Neural cell (in vitro differentiated cells): ENCODE measurements around the gene APOBEC2. TPM values are rescaled to one million over a fixed set of nuclear protein-coding genes. Genes with fewer than 3 reads are reported as not detected.

ENCODE experiments used
- H2AFZ ChIP-seq: fragments of 200-600, 300-800 bp; sonication (generic), shearing (Covaris generic); 2 replicates; pipeline ENCODE4 v1.6.0; 2014; ENCODE audit warnings: low read depth, mild to moderate bottlenecking, antibody characterized with exemption, low read length, moderate library complexity
- H3F3A ChIP-seq: fragments of 200-600 bp; shearing (Covaris generic); 2 replicates; pipeline ENCODE4 v1.6.1; 2016; ENCODE audit warnings: mild to moderate bottlenecking, moderate library complexity, mixed read lengths, antibody characterized with exemption, low read length; ENCODE audit not compliant: insufficient read depth, poor library complexity, severe bottlenecking
- H3K27ac ChIP-seq: fragments of 200-600, 300-800 bp; sonication (generic), shearing (Covaris generic); 2 replicates; pipeline ENCODE4 v1.5.1; 2014; ENCODE audit warnings: mild to moderate bottlenecking, low read length, moderate library complexity
- H3K27me3 ChIP-seq: fragments of 300-800, 200-600 bp; sonication (generic), shearing (Covaris generic); 2 replicates; pipeline ENCODE4 v1.6.0; 2014; ENCODE audit warnings: mild to moderate bottlenecking, low read depth, low read length, moderate library complexity; ENCODE audit not compliant: insufficient read depth
- H3K36me3 ChIP-seq: fragments of 300-800, 200-600 bp; sonication (generic), shearing (Covaris generic); 2 replicates; pipeline ENCODE4 v1.5.1; 2014; ENCODE audit warnings: mild to moderate bottlenecking, antibody characterized with exemption, low read length, moderate library complexity; ENCODE audit not compliant: insufficient read depth
- H3K4me2 ChIP-seq: fragments of 300-800, 200-600 bp; sonication (generic), shearing (Covaris generic); 2 replicates; pipeline ENCODE4 v1.6.0; 2014; ENCODE audit warnings: mild to moderate bottlenecking, low read length
- H3K4me3 ChIP-seq: fragments of 300-800, 200-600 bp; sonication (generic), shearing (Covaris generic); 2 replicates; pipeline ENCODE4 v1.5.1; 2014; ENCODE audit warnings: mild to moderate bottlenecking, low read length, moderate library complexity
- H3K79me2 ChIP-seq: fragments of 200-600 bp; shearing (Covaris generic); replicated peaks from 2 replicates; pipeline ENCODE4 v1.6.0; 2014; ENCODE audit warnings: mild to moderate bottlenecking, low read length, moderate library complexity; ENCODE audit not compliant: insufficient read depth
- H3K9ac ChIP-seq: fragments of 300-800, 200-600 bp; sonication (generic), shearing (Covaris generic); 2 replicates; pipeline ENCODE4 v1.6.1; 2016; ENCODE audit warnings: mild to moderate bottlenecking, low read length, mixed read lengths
- H3K9me2 ChIP-seq: fragments of 200-600 bp; shearing (Covaris generic); 2 replicates; pipeline ENCODE4 v1.6.1; 2016; ENCODE audit warnings: mild to moderate bottlenecking, low read length, mixed read lengths; ENCODE audit not compliant: insufficient read depth
- H3K9me3 ChIP-seq: fragments of 200-600, 300-800 bp; sonication (generic), shearing (Covaris generic); 2 replicates; pipeline ENCODE4 v1.6.1; 2016; ENCODE audit warnings: mild to moderate bottlenecking, mixed run types, low read length, moderate library complexity, mixed read lengths
- H4K20me1 ChIP-seq: fragments of 200-600 bp; shearing (Covaris generic); 2 replicates; pipeline ENCODE4 v1.6.1; 2016; ENCODE audit warnings: mild to moderate bottlenecking, mixed run types; ENCODE audit not compliant: insufficient read depth
- CTCF ChIP-seq: fragments of 450-650 bp; IDR thresholded peaks from 2 replicates; pipeline ENCODE4 v1.5.1; 2014; ENCODE audit warnings: antibody characterized with exemption, mild to moderate bottlenecking, moderate library complexity; ENCODE audit not compliant: poor library complexity, severe bottlenecking
- EP300 ChIP-seq: fragments of 450-650 bp; conservative IDR thresholded peaks from 2 replicates; pipeline ENCODE4 v1.6.1; 2014; ENCODE audit warnings: antibody characterized with exemption, mild to moderate bottlenecking, moderate library complexity; ENCODE audit not compliant: poor library complexity, severe bottlenecking
- EZH2 ChIP-seq: fragments of 200-600, 300-800 bp; shearing (Covaris generic), sonication (generic); IDR thresholded peaks from 2 replicates; pipeline ENCODE4 v1.6.1; 2014; ENCODE audit warnings: antibody characterized with exemption, low read length, borderline replicate concordance, mild to moderate bottlenecking; ENCODE audit not compliant: insufficient read depth, poor library complexity, severe bottlenecking
- MXI1 ChIP-seq: fragments of 450-650 bp; conservative IDR thresholded peaks from 2 replicates; pipeline ENCODE4 v1.6.1; 2014; ENCODE audit warnings: antibody characterized with exemption, mild to moderate bottlenecking; ENCODE audit not compliant: poor library complexity, severe bottlenecking
- POLR2AphosphoS5 ChIP-seq: IDR thresholded peaks from 2 replicates; pipeline ENCODE4 v1.6.1; 2012
- RAD21 ChIP-seq: fragments of 450-650 bp; conservative IDR thresholded peaks from 2 replicates; pipeline ENCODE4 v1.6.1; 2014; ENCODE audit warnings: antibody characterized with exemption, mild to moderate bottlenecking, moderate library complexity
- REST ChIP-seq: IDR thresholded peaks from 2 replicates; pipeline ENCODE4 v1.6.1; 2012; ENCODE audit warnings: borderline replicate concordance
- SMC3 ChIP-seq: fragments of 450-650 bp; conservative IDR thresholded peaks from 2 replicates; pipeline ENCODE4 v1.6.1; 2014; ENCODE audit warnings: antibody characterized with exemption, mild to moderate bottlenecking, moderate library complexity; ENCODE audit not compliant: poor library complexity
- TAF1 ChIP-seq: IDR thresholded peaks from 2 replicates; pipeline ENCODE4 v1.6.1; 2012; ENCODE audit warnings: low read depth
- polyA plus RNA-seq: library from polyadenylated mRNA; depleted of rRNA; stranded (reverse); fragments of >200 nt; gene quantifications from 2 replicates; pipeline ENCODE4 v1.2.3, GENCODE V29; 2014

APOBEC2 gene
- polyA plus RNA-seq, 1 donor from 2014 or later: not detected

- Histone ChIP-seq H2AFZ (no peak overlapping the region), H3K4me3 (no peak overlapping the region), H3K27me3 (no peaks in the 10 kb centered on the region), H4K20me1 (no peaks in the 10 kb centered on the region), H3K79me2 (no peaks in the 10 kb centered on the region), H3K36me3 (no peaks in the 10 kb centered on the region), H3K9me3 (no peaks in the 10 kb centered on the region), H3K4me2 (no peak overlapping the region), H3K9ac (no peak overlapping the region), H3K27ac (no peak overlapping the region), H3F3A (no peaks in the 10 kb centered on the region), H3K9me2 (no peaks in the 10 kb centered on the region)
- TF ChIP-seq EP300 (no peak), EZH2 (no peak), REST (no peak)
These were observed 9.1 kb downstream of the APOBEC2 start for GRCh38 chr6:41062056-41062455.

GRCh38 chr6:41063884-41064285, 10.9 kb downstream of the APOBEC2 start:
- H3K9me3 ChIP-seq: no peaks in the 10 kb centered on the region

More at GRCh38 chr6:41063884-41064285, 10.9 kb downstream of the APOBEC2 start:
- Histone ChIP-seq H3K36me3 (no peaks in the 10 kb centered on the region), H3K27ac (no peak overlapping the region), H3K79me2 (no peaks in the 10 kb centered on the region), H3K9ac (no peak overlapping the region), H3K4me3 (no peak overlapping the region), H3K4me2 (no peak overlapping the region), H2AFZ (no peak overlapping the region), H3K27me3 (no peaks in the 10 kb centered on the region), H3F3A (no peaks in the 10 kb centered on the region), H3K9me2 (no peaks in the 10 kb centered on the region), H4K20me1 (no peaks in the 10 kb centered on the region)
- TF ChIP-seq TAF1: no peak
- no peak for TF ChIP-seq REST
- no peak for TF ChIP-seq SMC3
- no peak for TF ChIP-seq EP300
- no peak for TF ChIP-seq MXI1
- TF ChIP-seq CTCF: no peak
- no peak for TF ChIP-seq EZH2
- TF ChIP-seq POLR2AphosphoS5: no peak
- TF ChIP-seq RAD21: no peak
